GM12864 (cell line): ENCODE measurements around the gene L3MBTL3.
"Not testable (repeated sequence)": the region's sequence is repeated elsewhere in the genome, so short reads cannot be mapped to it uniquely, and the experiment has no call there.

Source experiments
- DNase-seq: peaks from one replicate; pipeline ENCODE4 v3.0.0-alpha.2; 2011; ENCODE audit warnings: low read depth
- H3K4me3 ChIP-seq: 2 replicates; pipeline ENCODE4 v1.5.1; 2011; ENCODE audit warnings: mild to moderate bottlenecking, low read depth, low read length, control low read depth
- TF ChIP-seq, protein P1 (sequence below): IDR thresholded peaks from 2 replicates; pipeline ENCODE4 v1.5.1; 2011; ENCODE audit warnings: low read depth, mild to moderate bottlenecking, moderate library complexity, low read length, control low read depth, inconsistent platforms; ENCODE audit errors: missing control alignments

Gene L3MBTL3

DNA sequence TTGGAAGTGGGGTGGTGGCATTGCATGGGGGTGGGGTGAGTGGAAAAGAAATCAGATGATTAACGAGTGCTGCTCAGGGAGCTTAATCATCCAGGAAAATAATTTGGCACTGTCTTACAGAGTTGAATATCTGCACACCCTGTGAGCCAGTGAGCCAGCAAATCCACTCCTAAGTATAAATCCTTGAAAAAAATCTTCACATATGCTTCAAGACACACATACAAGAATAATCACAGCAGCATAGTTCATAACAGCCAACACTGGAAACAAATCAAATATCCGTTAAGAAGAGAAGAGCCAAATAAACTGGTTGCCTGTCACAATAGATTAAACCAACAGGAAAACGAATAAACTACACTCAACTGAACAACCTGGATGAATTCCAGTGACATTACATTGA, 141.6 kb downstream of the L3MBTL3 start:
- DNase-seq = no peak
- H3K4me3 ChIP-seq = no peak overlapping the region
- TF ChIP-seq, protein P1, sequence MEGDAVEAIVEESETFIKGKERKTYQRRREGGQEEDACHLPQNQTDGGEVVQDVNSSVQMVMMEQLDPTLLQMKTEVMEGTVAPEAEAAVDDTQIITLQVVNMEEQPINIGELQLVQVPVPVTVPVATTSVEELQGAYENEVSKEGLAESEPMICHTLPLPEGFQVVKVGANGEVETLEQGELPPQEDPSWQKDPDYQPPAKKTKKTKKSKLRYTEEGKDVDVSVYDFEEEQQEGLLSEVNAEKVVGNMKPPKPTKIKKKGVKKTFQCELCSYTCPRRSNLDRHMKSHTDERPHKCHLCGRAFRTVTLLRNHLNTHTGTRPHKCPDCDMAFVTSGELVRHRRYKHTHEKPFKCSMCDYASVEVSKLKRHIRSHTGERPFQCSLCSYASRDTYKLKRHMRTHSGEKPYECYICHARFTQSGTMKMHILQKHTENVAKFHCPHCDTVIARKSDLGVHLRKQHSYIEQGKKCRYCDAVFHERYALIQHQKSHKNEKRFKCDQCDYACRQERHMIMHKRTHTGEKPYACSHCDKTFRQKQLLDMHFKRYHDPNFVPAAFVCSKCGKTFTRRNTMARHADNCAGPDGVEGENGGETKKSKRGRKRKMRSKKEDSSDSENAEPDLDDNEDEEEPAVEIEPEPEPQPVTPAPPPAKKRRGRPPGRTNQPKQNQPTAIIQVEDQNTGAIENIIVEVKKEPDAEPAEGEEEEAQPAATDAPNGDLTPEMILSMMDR = no peak

DNA sequence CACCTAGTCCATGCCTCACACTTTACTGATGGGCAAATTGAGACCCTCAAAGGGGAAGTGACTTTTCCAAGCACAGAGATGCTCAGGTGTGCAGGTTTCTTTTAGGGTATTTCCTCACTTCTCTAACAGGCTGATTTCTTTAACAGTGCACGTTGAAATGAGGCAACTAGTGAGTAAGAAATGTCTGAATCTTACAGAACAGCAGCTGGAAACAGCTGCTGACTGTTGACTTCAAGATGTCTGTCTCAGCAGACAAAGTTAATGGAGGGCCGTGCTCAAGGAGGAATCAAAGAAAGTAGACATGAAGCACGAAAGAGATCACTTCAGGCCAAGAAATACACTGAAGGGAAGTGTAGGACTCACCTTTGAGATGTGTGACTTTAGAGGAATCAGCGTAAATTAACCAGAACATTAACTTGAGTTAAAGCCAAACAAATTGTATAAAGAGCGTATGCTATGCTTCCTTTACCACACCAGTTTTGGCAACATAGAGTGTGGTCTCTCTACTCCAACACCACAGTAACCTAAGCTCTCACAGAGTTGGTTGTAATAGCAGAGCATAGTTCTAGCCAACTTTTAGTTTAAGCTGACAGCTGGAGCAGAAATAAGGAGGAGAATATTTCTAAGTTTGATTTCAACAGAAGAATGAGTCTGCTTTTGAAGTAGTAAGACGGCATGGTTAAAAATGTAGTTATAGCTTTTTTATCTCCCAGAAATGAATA, 143.5 kb downstream of the L3MBTL3 start:
- TF ChIP-seq, protein P1 = no peak
- DNase-seq = no peak
- H3K4me3 ChIP-seq = no peak overlapping the region

DNA sequence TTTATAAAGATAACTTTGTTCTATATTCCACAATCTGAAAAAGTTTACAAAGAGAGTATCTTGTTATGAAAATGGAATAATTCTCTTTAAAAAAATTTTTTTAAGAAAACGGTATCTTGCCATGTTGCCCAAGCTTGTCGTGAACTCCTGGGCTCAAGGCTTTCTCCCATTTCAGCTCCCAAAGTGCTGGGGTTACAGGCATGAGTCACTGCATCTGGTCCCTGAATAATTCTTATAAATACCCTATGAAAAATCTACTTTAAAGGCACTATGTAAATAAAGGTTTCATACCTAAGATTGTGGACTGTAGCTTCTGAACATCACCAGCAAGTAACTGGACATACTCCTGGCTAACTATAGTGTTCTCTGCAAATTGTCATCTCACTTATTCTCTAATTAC, 144.0 kb downstream of the L3MBTL3 start:
- TF ChIP-seq, protein P1 = no peak
- DNase-seq = no peak
- no peak overlapping the region for H3K4me3 ChIP-seq

DNA sequence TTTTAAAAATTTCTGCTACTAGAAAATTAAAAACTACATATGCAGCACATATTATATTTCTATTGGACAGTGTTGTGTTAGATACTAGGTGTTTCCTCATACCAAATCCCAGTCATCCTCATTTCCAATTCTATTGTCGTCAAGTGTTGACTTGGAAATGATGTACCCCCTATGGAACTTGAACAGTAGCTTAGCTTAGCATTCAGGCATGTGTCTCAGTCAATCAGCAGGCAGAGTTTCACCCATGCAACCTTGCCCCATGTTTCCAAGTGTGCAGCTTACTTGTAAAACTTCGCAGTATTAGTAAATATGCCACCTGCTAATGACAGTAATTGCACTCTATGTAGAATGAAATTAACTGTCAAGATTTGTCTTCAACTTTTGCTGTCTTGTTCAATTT, 144.9 kb downstream of the L3MBTL3 start:
- H3K4me3 ChIP-seq = no peak overlapping the region
- DNase-seq = no peak
- TF ChIP-seq, protein P1 = no peak

DNA sequence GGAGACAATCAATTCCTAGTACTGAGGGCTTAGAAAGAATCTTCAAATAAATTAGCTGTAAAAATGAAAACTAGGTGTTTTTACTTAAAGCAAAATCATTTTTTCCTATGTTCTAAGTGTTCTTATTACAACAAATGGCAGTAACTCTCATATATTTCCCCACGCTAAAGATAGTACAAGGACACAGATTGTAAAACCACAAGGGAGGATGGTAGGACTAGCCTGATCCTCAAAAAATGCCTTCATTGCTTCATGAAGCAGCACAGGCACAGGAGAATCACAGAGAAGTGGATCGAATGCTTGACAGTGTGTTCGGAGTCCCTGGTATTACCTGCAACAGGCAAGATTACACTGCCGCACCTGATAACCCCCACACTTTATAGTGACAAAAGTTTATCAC, 145.9 kb downstream of the L3MBTL3 start:
- no peak for DNase-seq
- TF ChIP-seq, protein P1 = no peak
- no peak overlapping the region for H3K4me3 ChIP-seq

DNA sequence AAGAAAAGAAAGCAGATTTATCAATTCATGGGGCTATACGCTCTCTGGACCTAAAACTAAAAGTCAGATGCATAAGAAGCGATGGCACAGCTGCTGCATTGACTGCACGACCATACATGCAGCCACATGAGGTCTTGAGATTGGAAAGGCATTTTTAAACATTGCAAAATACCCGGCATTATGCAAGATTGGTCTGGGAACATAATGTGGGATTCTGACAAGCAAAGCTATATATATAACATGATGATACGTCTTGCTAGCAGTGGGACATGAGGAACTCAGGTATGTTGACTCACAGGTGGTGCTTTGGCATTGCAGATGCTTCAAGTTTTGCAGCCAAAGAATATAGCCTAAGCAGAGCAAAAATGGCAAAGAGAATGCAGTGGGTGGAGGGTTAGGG, 149.3 kb downstream of the L3MBTL3 start:
- no peak overlapping the region for H3K4me3 ChIP-seq
- TF ChIP-seq, protein P1 = no peak
- no peak for DNase-seq

DNA sequence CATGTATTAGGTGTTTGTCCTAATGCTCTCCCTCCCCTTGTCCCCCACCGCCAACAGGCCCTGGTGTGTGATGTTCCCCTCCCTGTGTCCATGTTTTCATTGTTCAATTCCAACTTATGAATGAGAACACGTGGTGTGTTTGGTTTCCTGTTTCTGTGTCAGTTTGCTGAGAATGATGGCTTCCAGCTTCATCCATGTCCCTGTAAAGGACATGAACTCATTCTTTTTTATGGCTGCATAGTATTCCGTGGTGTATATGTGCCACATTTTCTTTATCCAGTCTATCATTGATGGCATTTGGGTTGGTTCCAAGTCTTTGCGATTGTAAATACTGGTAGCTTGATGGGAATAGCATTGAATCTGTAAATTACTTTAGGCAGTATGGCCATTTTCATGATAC, 151.8 kb downstream of the L3MBTL3 start:
- H3K4me3 ChIP-seq, DNase-seq: not testable (repeated sequence)

DNA sequence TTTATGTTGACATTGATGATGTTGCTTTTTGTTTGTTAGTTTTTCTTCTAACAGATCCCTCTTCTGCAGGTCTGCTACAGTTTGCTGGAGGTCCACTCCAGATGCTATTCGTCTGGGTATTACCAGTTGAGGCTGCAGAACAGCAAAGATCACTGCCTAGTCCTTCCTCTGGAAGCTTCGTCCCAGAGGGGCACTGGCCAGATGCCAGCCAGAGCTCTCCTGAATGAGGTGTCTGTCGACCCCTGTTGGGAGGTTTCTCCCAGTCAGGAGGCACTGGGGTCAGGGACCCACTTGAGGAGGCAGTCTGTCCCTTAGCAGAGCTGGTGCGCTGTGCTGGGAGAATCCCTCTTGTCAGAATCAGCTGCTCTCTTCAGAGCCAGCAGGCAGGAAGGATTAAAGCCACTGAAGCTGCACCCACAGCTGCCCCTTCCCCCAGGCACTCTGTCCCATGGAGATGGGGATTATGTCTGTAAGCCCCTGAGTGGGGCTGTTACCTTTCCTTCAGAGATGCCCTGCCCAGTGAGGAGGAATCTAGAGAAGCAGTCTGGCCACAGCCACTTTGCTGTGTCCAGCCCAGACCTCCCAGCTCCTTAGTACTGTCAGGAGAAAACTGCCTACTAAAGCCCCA, 155.1 kb downstream of the L3MBTL3 start:
- not testable (repeated sequence) for H3K4me3 ChIP-seq, DNase-seq
